Measurements from ENCODE around the gene OR12D1.

GRCh38 chr6:29442719-29443118 lies 28.0 kb downstream of the OR12D1 start:
- TF ChIP-seq EZH2 (IDR thresholded peaks at IDR 0.05; ENCODE audit: insufficient read depth, poor library complexity, severe bottlenecking): no peak
- no peak for TF ChIP-seq EZH2phosphoT487 (IDR thresholded peaks at IDR 0.05; ENCODE audit: insufficient read depth, low read depth)

All from GM23248 (cell line).